BLaER1 (cell line): ENCODE data around the gene PRDX3.
A peak's percentile ranks its signal among the peaks of the same experiment; 100 is the strongest.

Experiments used
- H3K27ac ChIP-seq: shearing (Covaris generic); formaldehyde crosslinking; 2 replicates; pipeline ENCODE4 v1.8.1; 2022
- H3K27me3 ChIP-seq: shearing (Covaris generic); formaldehyde crosslinking; 2 replicates; pipeline ENCODE4 v1.8.1; 2022
- H3K36me3 ChIP-seq: shearing (Covaris generic); formaldehyde crosslinking; 2 replicates; pipeline ENCODE4 v1.8.1; 2022
- H3K4me1 ChIP-seq: shearing (Covaris generic); formaldehyde crosslinking; 2 replicates; pipeline ENCODE4 v1.8.1; 2022
- H3K4me2 ChIP-seq: shearing (Covaris generic); formaldehyde crosslinking; 2 replicates; pipeline ENCODE4 v1.8.1; 2022
- H3K4me3 ChIP-seq: shearing (Covaris generic); formaldehyde crosslinking; 2 replicates; pipeline ENCODE4 v1.8.1; 2022
- H3K9ac ChIP-seq: shearing (Covaris generic); formaldehyde crosslinking; 2 replicates; pipeline ENCODE4 v1.8.1; 2022
- H3K9me3 ChIP-seq: shearing (Covaris generic); formaldehyde crosslinking; 2 replicates; pipeline ENCODE4 v1.8.1; 2022
- H4K20me1 ChIP-seq: shearing (Covaris generic); formaldehyde crosslinking; 2 replicates; pipeline ENCODE4 v1.8.1; 2022
- Cebpa-rat ChIP-seq: shearing (Covaris generic); IDR thresholded peaks from 2 replicates; pipeline ENCODE4 v1.8.1; 2022

PRDX3 gene

GRCh38 chr10:119207366-119207666, 28.7 kb upstream of the PRDX3 start, which contains the start of gene GRK5:
Gene GRK5, plus strand, starts transcription at chr10:119207571. Its CDS starts 347 bp downstream, at chr10:119207918.
- peak within 1 kb of the TSS; percentile 80 for H3K4me3 ChIP-seq
- no peaks in the 10 kb centered on the region for H3K9me3 ChIP-seq
- peak within 1 kb of the TSS; percentile 89 for H3K27ac ChIP-seq
- peaks cover 46% of the 10 kb centered on the region for H3K27me3 ChIP-seq
- peak within 1 kb of the TSS; percentile 91 for H3K9ac ChIP-seq
- peak within 1 kb of the TSS; percentile 97 for H3K4me2 ChIP-seq
- H3K36me3 ChIP-seq, result no peaks in the 10 kb centered on the region
- TF ChIP-seq Cebpa-rat, result no peak
- peaks cover 25% of the 10 kb centered on the region for H3K4me1 ChIP-seq
- H4K20me1 ChIP-seq, result peaks cover 23% of the 10 kb centered on the region

DNA sequence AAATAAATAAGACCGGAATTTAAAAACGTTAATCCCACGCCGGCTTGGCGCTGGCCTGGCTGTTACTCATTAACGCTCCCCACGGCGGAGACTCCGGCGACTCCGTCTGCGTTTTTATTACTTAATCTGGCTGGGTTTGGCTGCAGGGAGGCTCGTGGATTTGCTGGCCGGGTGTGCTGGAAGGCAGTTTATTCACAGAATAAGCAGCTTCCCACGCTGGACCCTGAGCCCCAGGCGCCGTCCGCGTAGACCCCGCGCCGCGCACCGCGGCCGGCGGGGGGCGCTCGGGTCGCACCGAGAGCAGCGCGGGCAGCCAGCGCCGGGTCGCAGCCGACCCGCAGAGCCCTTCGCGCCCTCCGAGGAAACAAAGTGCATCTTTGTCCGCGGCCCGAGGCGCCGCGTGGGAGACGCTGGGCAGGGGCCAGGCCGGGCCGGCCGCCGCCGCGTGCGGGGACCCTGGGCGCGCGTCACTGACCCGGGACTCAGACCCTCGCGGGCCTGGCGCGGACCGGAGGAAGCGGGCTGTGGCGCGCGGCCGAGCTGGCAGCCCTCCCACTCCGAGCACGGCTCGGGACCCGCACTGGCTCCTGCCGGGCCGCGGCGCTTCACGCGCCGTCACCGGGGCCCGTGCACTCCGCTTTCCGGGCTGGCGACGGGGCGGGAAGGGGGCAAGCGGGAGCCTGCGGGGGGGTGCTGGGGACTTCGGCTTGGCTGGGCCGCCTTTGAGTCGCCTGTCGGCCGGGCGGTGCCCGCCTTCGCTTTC, 28.2 kb upstream of the PRDX3 start:
- H3K9ac ChIP-seq, result peak overlapping the region; percentile 91
- no peaks in the 10 kb centered on the region for H3K36me3 ChIP-seq
- H3K27ac ChIP-seq, result peak overlapping the region; percentile 89
- no peak for TF ChIP-seq Cebpa-rat
- H3K9me3 ChIP-seq, result no peaks in the 10 kb centered on the region
- peak overlapping the region; percentile 80 for H3K4me3 ChIP-seq
- peaks cover 41% of the 10 kb centered on the region for H3K27me3 ChIP-seq
- peak overlapping the region; percentile 77 for H3K4me2 ChIP-seq
- H4K20me1 ChIP-seq, result peaks cover 23% of the 10 kb centered on the region
- H3K4me1 ChIP-seq, result peaks cover 25% of the 10 kb centered on the region

- TF ChIP-seq Cebpa-rat, result no peak
- peaks cover 25% of the 10 kb centered on the region for H3K4me1 ChIP-seq
- peaks cover 34% of the 10 kb centered on the region for H3K27me3 ChIP-seq
- H3K4me3 ChIP-seq, result peak overlapping the region; percentile 80
- H3K9ac ChIP-seq, result peak overlapping the region; percentile 91
- no peaks in the 10 kb centered on the region for H3K9me3 ChIP-seq
- peaks cover 23% of the 10 kb centered on the region for H4K20me1 ChIP-seq
- peak overlapping the region; percentile 77 for H3K4me2 ChIP-seq
- no peaks in the 10 kb centered on the region for H3K36me3 ChIP-seq
- H3K27ac ChIP-seq, result peak overlapping the region; percentile 89
These were observed 27.4 kb upstream of the PRDX3 start for GRCh38 chr10:119205894-119206602.

DNA sequence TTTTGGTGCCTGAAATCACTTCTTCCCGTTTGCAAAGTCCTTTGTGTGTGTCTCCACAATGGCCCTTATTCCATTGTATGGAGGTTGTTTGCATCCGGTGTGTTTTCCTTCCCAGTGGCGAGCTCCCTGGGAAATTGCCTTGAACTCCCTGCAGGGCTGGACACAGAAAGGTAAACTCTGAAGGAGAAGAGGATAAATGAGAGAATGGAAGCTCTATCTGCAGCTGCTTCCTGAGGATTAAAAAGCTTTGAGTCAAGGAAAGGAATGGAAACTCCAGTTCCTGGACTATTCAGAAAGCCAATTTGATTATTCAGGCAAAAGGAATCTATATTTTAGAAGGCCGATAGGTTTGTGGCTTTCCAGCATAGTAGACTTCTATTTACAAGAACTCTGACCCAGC, 24.4 kb upstream of the PRDX3 start:
- Histone ChIP-seq H3K9ac (no peak overlapping the region), H3K36me3 (no peaks in the 10 kb centered on the region), H3K9me3 (no peaks in the 10 kb centered on the region), H3K27ac (no peak overlapping the region), H3K4me1 (peaks cover 12% of the 10 kb centered on the region), H3K27me3 (peaks cover 5% of the 10 kb centered on the region), H3K4me2 (no peak overlapping the region), H4K20me1 (peaks cover 4% of the 10 kb centered on the region), H3K4me3 (no peak overlapping the region)
- no peak for TF ChIP-seq Cebpa-rat

DNA sequence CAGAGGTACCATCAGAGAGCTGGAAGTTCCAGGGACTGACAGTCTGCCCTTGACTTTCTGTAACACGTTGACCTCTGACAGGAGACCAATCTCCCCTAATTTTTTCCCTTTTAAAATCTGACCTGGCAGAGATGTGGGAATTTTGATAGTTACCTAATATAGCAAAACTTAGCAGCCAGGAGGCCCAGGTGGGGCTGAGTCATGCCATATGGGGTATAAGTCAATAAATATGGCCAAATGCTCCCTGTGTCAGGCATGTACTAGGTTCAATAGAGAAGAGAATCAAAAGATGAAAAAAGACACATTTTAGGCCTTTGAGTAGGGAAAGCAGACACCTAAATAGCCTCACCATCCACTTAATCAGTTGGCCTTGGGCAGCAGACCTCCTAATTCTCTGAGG, 22.6 kb upstream of the PRDX3 start:
- Histone ChIP-seq H3K9me3 (no peaks in the 10 kb centered on the region), H3K27me3 (no peaks in the 10 kb centered on the region), H3K9ac (no peak overlapping the region), H3K4me2 (no peak overlapping the region), H3K36me3 (no peaks in the 10 kb centered on the region), H3K27ac (no peak overlapping the region), H3K4me1 (peaks cover 6% of the 10 kb centered on the region), H3K4me3 (no peak overlapping the region), H4K20me1 (no peaks in the 10 kb centered on the region)
- no peak for TF ChIP-seq Cebpa-rat

DNA sequence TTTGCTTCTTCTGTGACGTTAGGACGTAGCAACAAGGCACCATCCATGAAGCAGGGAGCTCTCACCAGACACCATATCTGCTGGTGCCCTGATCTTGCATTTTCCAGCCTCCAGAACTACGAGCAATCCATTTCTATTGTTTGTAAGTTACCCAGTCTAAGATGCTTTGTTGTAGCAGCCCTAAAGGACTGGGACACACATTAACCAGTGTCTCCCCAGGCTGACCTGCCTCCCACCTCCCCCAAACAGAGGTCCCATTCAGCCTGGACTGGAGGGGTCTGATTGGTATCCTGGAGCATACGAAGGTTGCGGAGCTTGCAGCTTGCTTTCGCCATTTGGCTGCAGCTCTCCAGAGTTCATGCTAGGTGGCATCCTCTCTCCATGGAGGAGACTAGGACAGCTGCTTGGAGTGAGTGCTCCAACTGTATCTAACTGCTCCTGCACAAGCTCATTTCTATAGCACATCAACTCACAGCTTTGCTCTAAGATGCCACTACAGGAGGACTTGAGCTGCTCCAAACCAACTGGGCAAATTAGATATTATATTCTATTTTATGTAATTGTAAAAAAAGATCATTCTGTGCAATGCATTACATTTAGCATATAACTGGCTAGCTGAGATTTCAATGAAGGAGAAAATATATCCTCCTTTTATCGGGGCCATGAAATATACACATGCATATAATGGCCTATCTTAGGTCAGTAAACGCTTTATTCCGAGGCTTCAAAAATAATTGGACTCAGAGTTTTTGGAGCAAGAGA, 20.8 kb upstream of the PRDX3 start:
- H3K9ac ChIP-seq, result no peak overlapping the region
- H3K4me3 ChIP-seq, result no peak overlapping the region
- no peaks in the 10 kb centered on the region for H3K36me3 ChIP-seq
- no peaks in the 10 kb centered on the region for H3K4me1 ChIP-seq
- no peaks in the 10 kb centered on the region for H4K20me1 ChIP-seq
- H3K27ac ChIP-seq, result no peak overlapping the region
- H3K27me3 ChIP-seq, result no peaks in the 10 kb centered on the region
- no peaks in the 10 kb centered on the region for H3K9me3 ChIP-seq
- H3K4me2 ChIP-seq, result no peak overlapping the region
- TF ChIP-seq Cebpa-rat, result no peak

GRCh38 chr10:119198438-119198837, 19.8 kb upstream of the PRDX3 start:
- H3K4me1 ChIP-seq, result no peaks in the 10 kb centered on the region
- no peaks in the 10 kb centered on the region for H3K27me3 ChIP-seq
- H3K36me3 ChIP-seq, result no peaks in the 10 kb centered on the region
- H3K4me3 ChIP-seq, result no peak overlapping the region
- no peak overlapping the region for H3K27ac ChIP-seq
- TF ChIP-seq Cebpa-rat, result no peak
- H3K4me2 ChIP-seq, result no peak overlapping the region
- no peak overlapping the region for H3K9ac ChIP-seq
- no peaks in the 10 kb centered on the region for H3K9me3 ChIP-seq
- H4K20me1 ChIP-seq, result no peaks in the 10 kb centered on the region

GRCh38 chr10:119197921-119198320, 19.3 kb upstream of the PRDX3 start:
- Histone ChIP-seq H3K9me3 (no peaks in the 10 kb centered on the region), H3K4me3 (no peak overlapping the region), H3K36me3 (no peaks in the 10 kb centered on the region), H4K20me1 (no peaks in the 10 kb centered on the region), H3K4me2 (no peak overlapping the region), H3K27me3 (no peaks in the 10 kb centered on the region), H3K4me1 (no peaks in the 10 kb centered on the region), H3K9ac (no peak overlapping the region), H3K27ac (no peak overlapping the region)
- no peak for TF ChIP-seq Cebpa-rat

- H3K4me3 ChIP-seq, result no peak overlapping the region
- H3K4me2 ChIP-seq, result no peak overlapping the region
- no peak overlapping the region for H3K9ac ChIP-seq
- H3K27me3 ChIP-seq, result no peaks in the 10 kb centered on the region
- H3K4me1 ChIP-seq, result peaks cover 38% of the 10 kb centered on the region
- H3K27ac ChIP-seq, result no peak overlapping the region
- no peak for TF ChIP-seq Cebpa-rat
- no peaks in the 10 kb centered on the region for H4K20me1 ChIP-seq
- no peaks in the 10 kb centered on the region for H3K36me3 ChIP-seq
- no peaks in the 10 kb centered on the region for H3K9me3 ChIP-seq
These were observed 13.3 kb upstream of the PRDX3 start for GRCh38 chr10:119191881-119192280.
